SK-N-SH (cell line): Measurements from ENCODE around the gene SMIM32. TPM values are rescaled to one million over a fixed set of nuclear protein-coding genes. Genes with fewer than 3 reads are reported as not detected.

Experiments used
- CTCF ChIA-PET: fragments of 300-600, 350-600 bp; formaldehyde crosslinking; extraction: SDS; loops from one replicate; lab custom pipeline; 2021; lab: Yijun Ruan, JAX
- POLR2A ChIA-PET: fragments of 350-600 bp; sonication (Branson Sonifier 250); formaldehyde crosslinking; extraction: SDS; loops from one replicate; lab custom pipeline; 2020; ENCODE audit warnings: antibody characterized with exemption, inconsistent platforms; lab: Yijun Ruan, JAX
- DNase-seq: peaks from one replicate; pipeline ENCODE4 v3.0.0; 2012
- H2AFZ ChIP-seq: fragments of 200-600 bp; sonication (generic); 2 replicates; pipeline ENCODE4 v1.8.1; 2016; ENCODE audit warnings: antibody characterized with exemption, mild to moderate bottlenecking, low read depth
- H3F3A ChIP-seq: fragments of 200-600 bp; sonication (generic); replicated peaks from 2 replicates; pipeline ENCODE3; 2016; ENCODE audit warnings: antibody characterized with exemption, mild to moderate bottlenecking; ENCODE audit not compliant: insufficient read depth
- H3K27ac ChIP-seq, 2 experiments: fragments of 200-500 bp in 1 of 2; fragments of 200-600 bp in 1 of 2; sonication (Bioruptor generic) in 1 of 2; sonication (generic), shearing (Covaris generic) in 1 of 2; 2 replicates each; pipeline versions ENCODE4 v1.5.1 to v1.6.1; 2014 to 2016; ENCODE audit warnings: low read depth in 2 of 2, inconsistent platforms in 1 of 2, low read length in 1 of 2, mild to moderate bottlenecking in 1 of 2, mixed read lengths in 1 of 2
- H3K27me3 ChIP-seq: fragments of 200-600 bp; sonication (generic), shearing (Covaris generic); 2 replicates; pipeline ENCODE4 v1.6.1; 2016; ENCODE audit warnings: mixed run types; ENCODE audit not compliant: insufficient read depth
- H3K36me3 ChIP-seq, 2 experiments: fragments of 200-500 bp in 1 of 2; fragments of 200-600 bp in 1 of 2; sonication (Bioruptor generic) in 1 of 2; sonication (generic) in 1 of 2; replicated peaks in 1 of 2; 2 replicates each; pipeline versions ENCODE3 to v1.5.1; 2014 to 2016; ENCODE audit warnings: low read length in 1 of 2, mild to moderate bottlenecking in 1 of 2; ENCODE audit not compliant: insufficient read depth in 2 of 2, control insufficient read depth in 1 of 2
- H3K4me1 ChIP-seq, 2 experiments: fragments of 200-500 bp in 1 of 2; fragments of 200-600 bp in 1 of 2; sonication (Bioruptor generic) in 1 of 2; sonication (generic), shearing (Covaris generic) in 1 of 2; 2 replicates each; pipeline versions ENCODE4 v1.5.1 to v1.6.1; 2014 to 2016; ENCODE audit warnings: low read depth in 1 of 2, low read length in 1 of 2, mixed run types in 1 of 2; ENCODE audit not compliant: insufficient read depth in 2 of 2, control insufficient read depth in 1 of 2
- H3K4me2 ChIP-seq: fragments of 200-600 bp; sonication (generic), shearing (Covaris generic); 2 replicates; pipeline ENCODE4 v1.6.1; 2017; ENCODE audit warnings: mixed run types
- H3K4me3 ChIP-seq, 2 experiments: fragments of 200-500 bp in 1 of 2; fragments of 200-600 bp in 1 of 2; sonication (Bioruptor generic) in 1 of 2; sonication (generic), shearing (Covaris generic) in 1 of 2; 2 replicates each; pipeline versions ENCODE4 v1.5.1 to v1.8.1; 2014 to 2016; ENCODE audit warnings: low read depth in 2 of 2, inconsistent platforms in 1 of 2, low read length in 1 of 2, mild to moderate bottlenecking in 1 of 2, mixed read lengths in 1 of 2, moderate library complexity in 1 of 2
- H3K79me2 ChIP-seq: fragments of 200-600 bp; sonication (generic); 2 replicates; pipeline ENCODE4 v1.8.1; 2017; ENCODE audit warnings: mild to moderate bottlenecking; ENCODE audit not compliant: insufficient read depth
- H3K9ac ChIP-seq: fragments of 200-600 bp; sonication (generic); 2 replicates; pipeline ENCODE4 v1.6.1; 2017; ENCODE audit warnings: mixed run types
- H3K9me2 ChIP-seq: fragments of 200-600 bp; sonication (generic); 2 replicates; pipeline ENCODE4 v1.6.1; 2017; ENCODE audit warnings: mixed run types
- H3K9me3 ChIP-seq: fragments of 200-600 bp; sonication (generic); 2 replicates; pipeline ENCODE4 v1.6.1; 2017; ENCODE audit warnings: mixed run types, mild to moderate bottlenecking, moderate library complexity
- H4K20me1 ChIP-seq: fragments of 200-600 bp; sonication (generic); 2 replicates; pipeline ENCODE4 v1.6.1; 2017; ENCODE audit warnings: mild to moderate bottlenecking, mixed run types; ENCODE audit not compliant: insufficient read depth
- CHD2 ChIP-seq: fragments of 150-350 bp; IDR thresholded peaks from 2 replicates; pipeline ENCODE4 v1.6.1; 2018; ENCODE audit warnings: low read length; ENCODE audit not compliant: partially characterized antibody
- ELF1 ChIP-seq: IDR thresholded peaks from 2 replicates; pipeline ENCODE4 v1.4.0; 2012
- EP300 ChIP-seq, 2 experiments: IDR thresholded peaks; 2 replicates each; pipeline versions ENCODE4 v1.4.0 to v1.6.1; 2012; ENCODE audit warnings: borderline replicate concordance in 1 of 2, low read depth in 1 of 2, low read length in 1 of 2
- EZH2phosphoT487 ChIP-seq: fragments of 200-600 bp; sonication (generic); IDR thresholded peaks from 2 replicates; pipeline ENCODE4 v1.6.1; 2017; ENCODE audit warnings: low read depth, mixed run types, mild to moderate bottlenecking, antibody characterized with exemption, moderate library complexity, borderline replicate concordance
- FOSL2 ChIP-seq: IDR thresholded peaks from 2 replicates; pipeline ENCODE4 v1.4.0; 2012; ENCODE audit warnings: low read depth, mild to moderate bottlenecking, moderate library complexity, borderline replicate concordance
- FOXJ3 ChIP-seq: sonication (generic); formaldehyde crosslinking; IDR thresholded peaks from 2 replicates; pipeline ENCODE4 v1.5.1; 2020; ENCODE audit warnings: mild to moderate bottlenecking, missing genetic modification reagents
- GABPA ChIP-seq: IDR thresholded peaks from 2 replicates; pipeline ENCODE4 v1.4.0; 2012; ENCODE audit warnings: low read depth, mild to moderate bottlenecking
- MAX ChIP-seq: IDR thresholded peaks from 2 replicates; pipeline ENCODE4 v1.4.0; 2012; ENCODE audit warnings: low read depth
- NFIC ChIP-seq: IDR thresholded peaks from 2 replicates; pipeline ENCODE4 v1.4.0; 2012; ENCODE audit warnings: borderline replicate concordance
- PBX3 ChIP-seq: IDR thresholded peaks from 2 replicates; pipeline ENCODE4; 2012
- POLR2AphosphoS5 ChIP-seq: IDR thresholded peaks from 2 replicates; pipeline ENCODE4 v1.6.1; 2012; ENCODE audit warnings: low read depth, low read length
- RCOR1 ChIP-seq: fragments of 150-350 bp; IDR thresholded peaks from 2 replicates; pipeline ENCODE4 v1.6.1; 2017; ENCODE audit warnings: antibody characterized with exemption, low read length
- TAF1 ChIP-seq: IDR thresholded peaks from 2 replicates; pipeline ENCODE4 v1.6.1; 2012; ENCODE audit warnings: low read depth, mild to moderate bottlenecking, low read length, moderate library complexity, borderline replicate concordance
- TCF12 ChIP-seq: IDR thresholded peaks from 2 replicates; pipeline ENCODE4 v1.4.0; 2012
- TEAD4 ChIP-seq: IDR thresholded peaks from 2 replicates; pipeline ENCODE4 v1.4.0; 2012; ENCODE audit warnings: mild to moderate bottlenecking, borderline replicate concordance; ENCODE audit not compliant: insufficient read depth
- WGBS: methylation state at CpG from one replicate; pipeline ENCODE4 v1.1.6; 2017; ENCODE audit warnings: low lambda C conversion rate; 5-methylcytosine and 5-hydroxymethylcytosine counted together
- polyA plus RNA-seq, 3 experiments: library from polyadenylated mRNA; depleted of rRNA; stranded (reverse); fragments of >200 nt; gene quantifications; 2 replicates each; pipeline ENCODE4 v1.2.3, GENCODE V29; 2012
- TF ChIP-seq, protein P1 (sequence below): IDR thresholded peaks from 2 replicates; pipeline ENCODE4 v1.4.0; 2012; ENCODE audit warnings: low read depth, borderline replicate concordance
- TF ChIP-seq, protein P2 (sequence below): fragments of 150-350 bp; IDR thresholded peaks from 2 replicates; pipeline ENCODE4 v1.6.1; 2017; ENCODE audit warnings: antibody characterized with exemption, low read length, low read depth, borderline replicate concordance

SMIM32 gene
- polyA plus RNA-seq, 1 of the 3 experiments (the other 2 are of a cell fraction), result 0.25 TPM

GRCh38 chr5:136192015-136192525 lies 892 bp downstream of the SMIM32 start:
- Histone ChIP-seq H3K36me3 (peaks cover 0 to 17% of the 10 kb centered on the region in 2 experiments), H3K4me1 (peaks cover 0 to 6% of the 10 kb centered on the region in 2 experiments; a peak in 1 of 4 replicates), H3K9ac (no peak overlapping the region), H2AFZ (no peak overlapping the region), H3K9me3 (no peaks in the 10 kb centered on the region), H3K4me2 (peak overlapping the region; percentile 59; the same call in 1 of the 2 replicates), H3K4me3 (peak overlapping the region in 1 of 2 experiments; percentile 14; a peak in 2 of 4 replicates), H3K79me2 (no peaks in the 10 kb centered on the region), H3K9me2 (no peaks in the 10 kb centered on the region), H3F3A (no peaks in the 10 kb centered on the region), H3K27me3 (peaks cover 24% of the 10 kb centered on the region; the same call in 1 of the 2 replicates), H3K27ac (no peak overlapping the region), H4K20me1 (no peaks in the 10 kb centered on the region)
- 29% methylated on average over 14 of the region's 56 CpGs for WGBS
- ChIA-PET CTCF (interaction anchor here (1.4 to 13.8 kb wide), 2 partner anchors 19 to 726 kb away, joined by 3 to 109 read pairs; no protein-coding TSS in a partner anchor), POLR2A (no interaction called here)
- peak; percentile 43 for DNase-seq
- TF ChIP-seq RCOR1, result no peak
- no peak for TF ChIP-seq TAF1
- no peak for TF ChIP-seq MAX
- TF ChIP-seq, protein P1, sequence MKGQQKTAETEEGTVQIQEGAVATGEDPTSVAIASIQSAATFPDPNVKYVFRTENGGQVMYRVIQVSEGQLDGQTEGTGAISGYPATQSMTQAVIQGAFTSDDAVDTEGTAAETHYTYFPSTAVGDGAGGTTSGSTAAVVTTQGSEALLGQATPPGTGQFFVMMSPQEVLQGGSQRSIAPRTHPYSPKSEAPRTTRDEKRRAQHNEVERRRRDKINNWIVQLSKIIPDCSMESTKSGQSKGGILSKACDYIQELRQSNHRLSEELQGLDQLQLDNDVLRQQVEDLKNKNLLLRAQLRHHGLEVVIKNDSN, result no peak
- no peak for TF ChIP-seq PBX3
- no peak for TF ChIP-seq CHD2
- TF ChIP-seq GABPA, result no peak
- TF ChIP-seq NFIC, result no peak
- no peak for TF ChIP-seq EP300 (IDR thresholded peaks at IDR 0.05; ENCODE audit: borderline replicate concordance in 1 of 2, low read depth in 1 of 2, low read length in 1 of 2)
- TF ChIP-seq ELF1, result no peak
- TF ChIP-seq, protein P2, sequence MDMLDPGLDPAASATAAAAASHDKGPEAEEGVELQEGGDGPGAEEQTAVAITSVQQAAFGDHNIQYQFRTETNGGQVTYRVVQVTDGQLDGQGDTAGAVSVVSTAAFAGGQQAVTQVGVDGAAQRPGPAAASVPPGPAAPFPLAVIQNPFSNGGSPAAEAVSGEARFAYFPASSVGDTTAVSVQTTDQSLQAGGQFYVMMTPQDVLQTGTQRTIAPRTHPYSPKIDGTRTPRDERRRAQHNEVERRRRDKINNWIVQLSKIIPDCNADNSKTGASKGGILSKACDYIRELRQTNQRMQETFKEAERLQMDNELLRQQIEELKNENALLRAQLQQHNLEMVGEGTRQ, result no peak
- TF ChIP-seq POLR2AphosphoS5, result no peak
- TF ChIP-seq FOSL2, result no peak
- no peak for TF ChIP-seq FOXJ3
- TF ChIP-seq TCF12, result no peak
- TF ChIP-seq TEAD4, result no peak
- no peak for TF ChIP-seq EZH2phosphoT487
